ENCODE data around the gene SLC1A1.
"Not testable (repeated sequence)": the region's sequence is repeated elsewhere in the genome, so short reads cannot be mapped to it uniquely, and the experiment has no call there.

SLC1A1 gene

GRCh38 chr9:4507306-4508130 is 17.2 kb downstream of the SLC1A1 start:
- no peak for DNase-seq

- DNase-seq: no peak
Observed at GRCh38 chr9:4508246-4508906, 18.1 kb downstream of the SLC1A1 start.

- no peak for DNase-seq
Observed at GRCh38 chr9:4508907-4509589, 18.8 kb downstream of the SLC1A1 start.

- no peak for DNase-seq
Observed at GRCh38 chr9:4509590-4509984, 19.3 kb downstream of the SLC1A1 start.

- no peak for DNase-seq
Observed at GRCh38 chr9:4510546-4511322, 20.5 kb downstream of the SLC1A1 start.

- no peak for DNase-seq
Observed at GRCh38 chr9:4514252-4515128, 24.2 kb downstream of the SLC1A1 start.

GRCh38 chr9:4515958-4516375 is 25.7 kb downstream of the SLC1A1 start:
- DNase-seq: peak; percentile 35 to 77

- no peak for DNase-seq
Observed at GRCh38 chr9:4517274-4517673, 27.0 kb downstream of the SLC1A1 start.

- no peak for DNase-seq
Observed at GRCh38 chr9:4519604-4520003, 29.3 kb downstream of the SLC1A1 start.

- DNase-seq: no peak
Observed at GRCh38 chr9:4520055-4520454, 29.8 kb downstream of the SLC1A1 start.

- DNase-seq: no peak
Observed at GRCh38 chr9:4530375-4530774, 40.1 kb downstream of the SLC1A1 start.

- DNase-seq: not testable (repeated sequence)
Observed at GRCh38 chr9:4530831-4531230, 40.6 kb downstream of the SLC1A1 start.

- not testable (repeated sequence) for DNase-seq
Observed at GRCh38 chr9:4531355-4531754, 41.1 kb downstream of the SLC1A1 start.

GRCh38 chr9:4533881-4534280 is 43.6 kb downstream of the SLC1A1 start:
- DNase-seq: not testable (repeated sequence)

GRCh38 chr9:4536196-4536595 is 45.9 kb downstream of the SLC1A1 start:
- not testable (repeated sequence) for DNase-seq

GRCh38 chr9:4537581-4537980 is 47.3 kb downstream of the SLC1A1 start:
- DNase-seq: no peak

- no peak for DNase-seq
Observed at GRCh38 chr9:4538107-4538506, 47.8 kb downstream of the SLC1A1 start.

- no peak for DNase-seq
Observed at GRCh38 chr9:4538621-4539020, 48.4 kb downstream of the SLC1A1 start.

- no peak for DNase-seq
Observed at GRCh38 chr9:4540425-4540824, 50.2 kb downstream of the SLC1A1 start.

GRCh38 chr9:4541281-4541680 is 51.0 kb downstream of the SLC1A1 start:
- DNase-seq: no peak

GRCh38 chr9:4541856-4542255 is 51.6 kb downstream of the SLC1A1 start:
- DNase-seq: no peak

- DNase-seq: not testable (repeated sequence)
Observed at GRCh38 chr9:4544714-4545113, 54.4 kb downstream of the SLC1A1 start.

All from NCI-H446 (cell line).